K562 (cell line): Measurements from ENCODE around the gene FKRP. TPM values are rescaled to one million over a fixed set of nuclear protein-coding genes. Genes with fewer than 3 reads are reported as not detected.
A peak's percentile ranks its signal among the peaks of the same experiment; 100 is the strongest.

Experiments used
- ATF6 ChIP-seq: sonication (generic); formaldehyde crosslinking; IDR thresholded peaks from 2 replicates; pipeline ENCODE4 v1.4.0; 2020; ENCODE audit warnings: mild to moderate bottlenecking, missing genetic modification reagents
- BRD9 ChIP-seq: fragments of 450-650 bp; IDR thresholded peaks from 2 replicates; pipeline ENCODE4 v1.6.1; 2018; ENCODE audit warnings: low read depth; ENCODE audit not compliant: partially characterized antibody
- CEBPG ChIP-seq, 3 experiments: fragments of 200-800 bp in 1 of 3; sonication (Bioruptor generic) in 1 of 3; sonication (generic) in 1 of 3; formaldehyde crosslinking in 1 of 3; IDR thresholded peaks in 2 of 3; conservative IDR thresholded peaks in 1 of 3; 2 replicates each; pipeline versions ENCODE4 v1.6.1 to v1.8.0; 2016 to 2022; ENCODE audit warnings: missing compliant biosample characterization in 2 of 3, missing genetic modification characterization in 2 of 3, mild to moderate bottlenecking in 1 of 3, missing genetic modification reagents in 1 of 3
- ELF1 ChIP-seq: fragments of 200-800 bp; sonication (Bioruptor generic); IDR thresholded peaks from 2 replicates; pipeline ENCODE4 v1.6.1; 2016; ENCODE audit warnings: missing genetic modification characterization, missing compliant biosample characterization
- FOXP1 ChIP-seq: sonication (generic); formaldehyde crosslinking; IDR thresholded peaks from 2 replicates; pipeline ENCODE4 v1.8.0; 2022; ENCODE audit warnings: mild to moderate bottlenecking, missing genetic modification reagents
- GABPB1 ChIP-seq: sonication (generic); formaldehyde crosslinking; IDR thresholded peaks from 2 replicates; pipeline ENCODE4 v1.8.0; 2022; ENCODE audit warnings: mild to moderate bottlenecking, missing genetic modification reagents
- HDAC6 ChIP-seq: IDR thresholded peaks from 2 replicates; pipeline ENCODE4 v1.6.1; 2012; ENCODE audit warnings: low read depth, mild to moderate bottlenecking, control low read depth, inconsistent platforms, low read length, moderate library complexity
- HEY1 ChIP-seq: fragments of 250-450 bp; sonication (Bioruptor Pico); IDR thresholded peaks from 2 replicates; pipeline ENCODE4 v1.5.0; 2020; ENCODE audit warnings: mild to moderate bottlenecking, moderate library complexity, borderline replicate concordance
- MEIS2 ChIP-seq: fragments of 450-650 bp; IDR thresholded peaks from 2 replicates; pipeline ENCODE4 v1.6.1; 2014; ENCODE audit warnings: mild to moderate bottlenecking; ENCODE audit not compliant: partially characterized antibody
- MYNN ChIP-seq, 2 experiments: sonication (generic); formaldehyde crosslinking in 1 of 2; IDR thresholded peaks; 2 replicates each; pipeline versions ENCODE4 v1.5.0 to v1.6.1; 2016 to 2020; ENCODE audit warnings: antibody characterized with exemption in 1 of 2, missing genetic modification reagents in 1 of 2
- PML ChIP-seq: IDR thresholded peaks from 2 replicates; pipeline ENCODE4 v1.6.1; 2012; ENCODE audit warnings: low read length, inconsistent platforms
- POLR2A ChIP-seq: fragments of 450-650 bp; conservative IDR thresholded peaks from 2 replicates; pipeline ENCODE4 v1.6.1; 2016
- RAD21 ChIP-seq, 2 experiments: fragments of 250-450 bp in 1 of 2; fragments of 450-650 bp in 1 of 2; sonication (Bioruptor Pico) in 1 of 2; formaldehyde crosslinking in 1 of 2; IDR thresholded peaks in 1 of 2; conservative IDR thresholded peaks in 1 of 2; 2 replicates each; pipeline versions ENCODE4 v1.4.0 to v1.8.0; 2020 to 2022; ENCODE audit warnings: mild to moderate bottlenecking in 2 of 2, moderate library complexity in 1 of 2
- RHOXF2B ChIP-seq: fragments of 250-450 bp; sonication (Bioruptor Pico); conservative IDR thresholded peaks from 2 replicates; pipeline ENCODE4 v1.5.1; 2021
- SMAD4 ChIP-seq: fragments of 250-450 bp; sonication (Bioruptor Pico); conservative IDR thresholded peaks from 2 replicates; pipeline ENCODE4 v1.8.0; 2021; ENCODE audit warnings: inconsistent platforms, mild to moderate bottlenecking, moderate library complexity
- TAF1 ChIP-seq: IDR thresholded peaks from 2 replicates; pipeline ENCODE4 v1.6.1; 2011; ENCODE audit warnings: mild to moderate bottlenecking, low read length, moderate library complexity; ENCODE audit not compliant: insufficient read depth, control insufficient read depth, severe bottlenecking; ENCODE audit errors: extremely low read depth
- TBP ChIP-seq: optimal IDR thresholded peaks from 2 replicates; pipeline ENCODE3; 2011; ENCODE audit warnings: low read depth, low read length, improper control_type of control experiment
- TEAD2 ChIP-seq: fragments of 450-650 bp; IDR thresholded peaks from 2 replicates; pipeline ENCODE4 v1.6.1; 2016; ENCODE audit warnings: missing genetic modification characterization, control low read depth, missing compliant biosample characterization
- TRIM25 ChIP-seq: fragments of 450-650 bp; IDR thresholded peaks from 2 replicates; pipeline ENCODE4 v1.7.0; 2016; ENCODE audit warnings: borderline replicate concordance
- YY1 ChIP-seq, 3 experiments: IDR thresholded peaks; 2 replicates each; pipeline ENCODE4 v1.6.1; 2011; ENCODE audit warnings: low read length in 2 of 3, mild to moderate bottlenecking in 2 of 3, moderate library complexity in 2 of 3, borderline replicate concordance in 1 of 3, control low read depth in 1 of 3, low read depth in 1 of 3; ENCODE audit not compliant: insufficient read depth in 3 of 3, insufficient replicate concordance in 2 of 3, control insufficient read depth in 1 of 3, insufficient read length in 1 of 3; ENCODE audit errors: extremely low read depth in 1 of 3
- ZFPM2 ChIP-seq: fragments of 250-450 bp; sonication (Bioruptor Pico); IDR thresholded peaks from 2 replicates; pipeline ENCODE4 v1.5.1; 2022; ENCODE audit warnings: mild to moderate bottlenecking
- ZNF12 ChIP-seq: sonication (generic); formaldehyde crosslinking; IDR thresholded peaks from 2 replicates; pipeline ENCODE4 v1.4.0; 2020; ENCODE audit warnings: mild to moderate bottlenecking, missing genetic modification reagents
- ZNF197 ChIP-seq: fragments of 200-800 bp; sonication (Bioruptor generic); IDR thresholded peaks from 2 replicates; pipeline ENCODE4 v1.6.1; 2016; ENCODE audit warnings: low read depth, missing genetic modification characterization, missing compliant biosample characterization
- ZNF316 ChIP-seq: fragments of 450-650 bp; IDR thresholded peaks from 2 replicates; pipeline ENCODE4 v1.6.1; 2016
- polyA plus RNA-seq, 8 experiments: library from polyadenylated mRNA; depleted of rRNA in 4 of 8; stranded (reverse) in 5 of 8; unstranded in 3 of 8; fragments of >200 nt; fragmentation: Nextera tagmentation in 2 of 8; fragmentation: Illumina TruSeq in 1 of 8; extraction: Ambion mirVana in 2 of 8; extraction: Trizol in 1 of 8; gene quantifications; 2 replicates each; pipeline versions ENCODE4 v1.2.1 to v1.2.3, GENCODE V29; 2011 to 2014; ENCODE audit warnings: inconsistent platforms in 1 of 8, missing spikeins in 1 of 8
- total RNA-seq, 7 experiments: library from RNA; depleted of rRNA in 6 of 7; stranded (reverse); fragments of >200 nt in 6 of 7; fragmentation: Illumina TruSeq in 2 of 7; extraction: Trizol in 2 of 7; gene quantifications; 2 replicates each; pipeline versions ENCODE4 v1.2.1 to v1.2.3, GENCODE V29; 2011 to 2021; ENCODE audit warnings: low replicate concordance in 1 of 7

The FKRP gene
- total and polyA plus RNA-seq, 9 of the 15 experiments (the other 6 are each of a cell fraction or from before 2014, with no cell fraction given) = 0.68 to 16.1 (median 6.5) TPM

GRCh38 chr19:46784262-46785053 lies 38.6 kb downstream of the FKRP start (continued):
- TF ChIP-seq TBP = peak; percentile 40
- no peak for TF ChIP-seq ZNF12 (CRISPR knock-in tag)
- 0 out of 2 replicates have a peak, but pooled peaks have one; percentile 47 for TF ChIP-seq RHOXF2B (CRISPR knock-in tag)
- 0 out of 2 replicates have a peak, but pooled peaks have one; percentile 35 for TF ChIP-seq TEAD2 (tag)
- peak; percentile 79; the same call in 1 of the 2 replicates for TF ChIP-seq FOXP1 (CRISPR knock-in tag)
- no peak for TF ChIP-seq ZNF197 (CRISPR knock-in tag)
- peak; percentile 100 for TF ChIP-seq CEBPG (CRISPR knock-in tag; IDR thresholded peaks at IDR 0.05)
- TF ChIP-seq CEBPG (tag; conservative IDR thresholded peaks at IDR 0.05 in 1 of 2, IDR thresholded peaks at IDR 0.05 in 1 of 2) = peak; percentile 95 to 99
- peak; percentile 85 for TF ChIP-seq MYNN (IDR thresholded peaks at IDR 0.05)
- no peak for TF ChIP-seq MYNN (CRISPR knock-in tag; IDR thresholded peaks at IDR 0.05)
- no peak for TF ChIP-seq ZFPM2 (CRISPR knock-in tag)
- peak; percentile 84 for TF ChIP-seq BRD9
- TF ChIP-seq MEIS2 = peak; percentile 68
- TF ChIP-seq SMAD4 (CRISPR knock-in tag) = peak; percentile 63; the same call in 1 of the 2 replicates
- TF ChIP-seq TRIM25 = no peak; the same call in 1 of the 2 replicates
- peak in 1 of 2 experiments; percentile 11; a peak in 1 of 4 replicates for TF ChIP-seq RAD21 (CRISPR knock-in tag; conservative IDR thresholded peaks at IDR 0.05 in 1 of 2, IDR thresholded peaks at IDR 0.05 in 1 of 2)
- TF ChIP-seq ATF6 = no peak
- no peak for TF ChIP-seq YY1 (IDR thresholded peaks at IDR 0.05; ENCODE audit: borderline replicate concordance in 1 of 3, control insufficient read depth in 1 of 3, extremely low read depth in 1 of 3, insufficient read depth in 3 of 3, insufficient read length in 1 of 3, insufficient replicate concordance in 2 of 3, low read depth in 1 of 3, low read length in 2 of 3)
- TF ChIP-seq GABPB1 (CRISPR knock-in tag) = peak; percentile 68
- TF ChIP-seq TAF1 = no peak
- TF ChIP-seq PML = no peak
- no peak for TF ChIP-seq ZNF316
- no peak for TF ChIP-seq HEY1 (CRISPR knock-in tag)
- peak; percentile 74 for TF ChIP-seq POLR2A
- no peak for TF ChIP-seq HDAC6
- TF ChIP-seq ELF1 (tag) = peak; percentile 50; the same call in 1 of the 2 replicates
